ENCODE measurements around the gene PDE9A.
"Not testable (repeated sequence)": the region's sequence is repeated elsewhere in the genome, so short reads cannot be mapped to it uniquely, and the experiment has no call there.

The PDE9A gene

GRCh38 chr21:42708916-42709315 lies 55.5 kb downstream of the PDE9A start:
- not testable (repeated sequence) for H3K27me3 ChIP-seq (ENCODE audit: control insufficient read depth, insufficient read depth, low read length, poor library complexity, severe bottlenecking); H3K4me1 ChIP-seq (ENCODE audit: control insufficient read depth, insufficient read depth, low read length); H3K27ac ChIP-seq (ENCODE audit: insufficient read depth, low read depth, low read length, poor library complexity, severe bottlenecking); H3K36me3 ChIP-seq (ENCODE audit: control insufficient read depth, insufficient read depth, low read length); H3K9me3 ChIP-seq (ENCODE audit: control insufficient read depth, low read length); H3K4me3 ChIP-seq (ENCODE audit: insufficient read depth, low read depth, low read length)
- no CpG with 5 or more reads among the region's 1 CpG for WGBS, 2 experiments

- Histone ChIP-seq H3K4me1 (ENCODE audit: control insufficient read depth, insufficient read depth, low read length) (peaks cover 7% of the 10 kb centered on the region), H3K27ac (ENCODE audit: insufficient read depth, low read depth, low read length, poor library complexity, severe bottlenecking) (no peak overlapping the region), H3K4me3 (ENCODE audit: insufficient read depth, low read depth, low read length) (no peak overlapping the region), H3K27me3 (ENCODE audit: control insufficient read depth, insufficient read depth, low read length, poor library complexity, severe bottlenecking) (no peaks in the 10 kb centered on the region), H3K9me3 (ENCODE audit: control insufficient read depth, low read length) (no peaks in the 10 kb centered on the region), H3K36me3 (ENCODE audit: control insufficient read depth, insufficient read depth, low read length) (no peaks in the 10 kb centered on the region)
- WGBS, 2 experiments = 29 to 42% methylated on average over 3 to 4 of the region's 4 CpGs
Observed at GRCh38 chr21:42711667-42712066, 58.2 kb downstream of the PDE9A start.

DNA sequence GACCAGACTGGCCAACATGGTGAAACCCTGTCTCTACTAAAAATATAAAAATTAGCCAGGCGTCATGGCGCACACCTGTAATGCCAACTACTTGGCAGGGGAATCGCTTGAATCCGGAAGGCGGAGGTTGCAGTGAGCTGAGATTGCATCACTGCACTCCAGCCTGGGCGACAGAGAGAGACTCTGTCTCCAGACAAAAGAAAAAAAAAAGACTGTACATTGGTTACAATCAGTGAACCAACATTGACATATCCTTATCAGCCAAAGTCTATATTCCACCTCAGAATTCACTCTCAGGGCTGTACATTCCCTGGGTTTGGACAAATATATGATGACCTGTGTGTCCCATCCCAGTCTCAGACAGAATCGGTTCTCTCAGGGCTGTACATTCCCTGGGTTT lies 62.0 kb downstream of the PDE9A start:
- not testable (repeated sequence) for H3K36me3 ChIP-seq (ENCODE audit: control insufficient read depth, insufficient read depth, low read length); H3K4me1 ChIP-seq (ENCODE audit: control insufficient read depth, insufficient read depth, low read length); H3K27ac ChIP-seq (ENCODE audit: insufficient read depth, low read depth, low read length, poor library complexity, severe bottlenecking); H3K9me3 ChIP-seq (ENCODE audit: control insufficient read depth, low read length); H3K27me3 ChIP-seq (ENCODE audit: control insufficient read depth, insufficient read depth, low read length, poor library complexity, severe bottlenecking); H3K4me3 ChIP-seq (ENCODE audit: insufficient read depth, low read depth, low read length)
- 94 to 95% methylated on average over 7 of the region's 7 CpGs for WGBS, 2 experiments

DNA sequence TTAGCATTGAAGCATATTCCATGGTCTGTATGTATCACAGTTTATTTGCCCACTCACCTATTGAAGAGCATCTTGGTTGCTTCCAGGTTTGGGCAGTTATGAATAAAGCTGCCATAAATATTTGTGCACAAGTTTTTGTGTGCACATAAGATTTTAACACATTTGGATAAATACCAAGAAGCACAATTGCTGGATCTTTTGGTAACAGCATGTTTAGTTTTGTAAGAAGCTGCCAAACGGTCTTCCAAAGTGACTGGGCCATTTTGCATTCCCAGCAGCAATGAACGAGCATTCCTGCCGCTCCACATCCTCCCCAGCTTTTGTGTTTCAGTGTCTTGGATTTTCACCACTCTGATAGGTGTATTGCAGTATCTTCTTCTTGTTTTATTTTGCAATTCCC lies 62.7 kb downstream of the PDE9A start:
- no peak overlapping the region for H3K27ac ChIP-seq (ENCODE audit: insufficient read depth, low read depth, low read length, poor library complexity, severe bottlenecking)
- 84 to 89% methylated on average over 3 of the region's 3 CpGs for WGBS, 2 experiments

GRCh38 chr21:42720484-42720883 lies 67.1 kb downstream of the PDE9A start:
- H3K4me3 ChIP-seq (ENCODE audit: insufficient read depth, low read depth, low read length); H3K36me3 ChIP-seq (ENCODE audit: control insufficient read depth, insufficient read depth, low read length); H3K4me1 ChIP-seq (ENCODE audit: control insufficient read depth, insufficient read depth, low read length); H3K27ac ChIP-seq (ENCODE audit: insufficient read depth, low read depth, low read length, poor library complexity, severe bottlenecking); H3K9me3 ChIP-seq (ENCODE audit: control insufficient read depth, low read length); H3K27me3 ChIP-seq (ENCODE audit: control insufficient read depth, insufficient read depth, low read length, poor library complexity, severe bottlenecking): not testable (repeated sequence)
- WGBS, 2 experiments = 88 to 90% methylated on average over 12 of the region's 12 CpGs

More for the DNA sequence above, 62.7 kb downstream of the PDE9A start:
- Histone ChIP-seq H3K9me3 (ENCODE audit: control insufficient read depth, low read length) (no peaks in the 10 kb centered on the region), H3K4me3 (ENCODE audit: insufficient read depth, low read depth, low read length) (no peak overlapping the region), H3K4me1 (ENCODE audit: control insufficient read depth, insufficient read depth, low read length) (no peaks in the 10 kb centered on the region), H3K27me3 (ENCODE audit: control insufficient read depth, insufficient read depth, low read length, poor library complexity, severe bottlenecking) (no peaks in the 10 kb centered on the region), H3K36me3 (ENCODE audit: control insufficient read depth, insufficient read depth, low read length) (no peaks in the 10 kb centered on the region)

DNA sequence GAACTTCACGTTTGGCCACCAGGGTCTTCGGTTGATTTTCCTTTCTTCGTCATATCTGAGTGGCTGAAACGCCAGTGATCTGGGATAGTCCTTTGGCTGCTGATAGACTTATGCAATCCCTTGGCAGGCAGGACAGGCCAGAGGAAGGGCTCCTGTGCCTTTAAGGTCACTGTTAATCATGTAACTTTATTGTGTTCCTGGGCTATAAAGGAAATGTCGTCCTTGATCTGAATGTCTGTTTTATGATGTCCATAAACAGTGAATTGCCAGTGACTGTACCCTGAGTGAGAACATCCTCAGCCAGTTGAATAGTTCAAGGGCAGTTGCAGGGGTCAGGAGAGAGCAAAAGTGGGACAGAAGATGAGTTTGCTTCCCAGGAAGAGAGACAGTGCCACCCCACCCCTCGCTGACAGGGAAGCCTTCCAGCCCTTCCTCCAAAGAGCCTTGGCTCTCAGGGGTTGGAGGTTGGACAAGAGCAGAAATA lies 68.0 kb downstream of the PDE9A start:
- Histone ChIP-seq H3K4me3 (ENCODE audit: insufficient read depth, low read depth, low read length) (no peak overlapping the region), H3K4me1 (ENCODE audit: control insufficient read depth, insufficient read depth, low read length) (no peaks in the 10 kb centered on the region), H3K36me3 (ENCODE audit: control insufficient read depth, insufficient read depth, low read length) (no peaks in the 10 kb centered on the region), H3K27ac (ENCODE audit: insufficient read depth, low read depth, low read length, poor library complexity, severe bottlenecking) (no peak overlapping the region), H3K27me3 (ENCODE audit: control insufficient read depth, insufficient read depth, low read length, poor library complexity, severe bottlenecking) (no peaks in the 10 kb centered on the region), H3K9me3 (ENCODE audit: control insufficient read depth, low read length) (no peaks in the 10 kb centered on the region)
- WGBS, 2 experiments = 84 to 86% methylated on average over 6 of the region's 6 CpGs

DNA sequence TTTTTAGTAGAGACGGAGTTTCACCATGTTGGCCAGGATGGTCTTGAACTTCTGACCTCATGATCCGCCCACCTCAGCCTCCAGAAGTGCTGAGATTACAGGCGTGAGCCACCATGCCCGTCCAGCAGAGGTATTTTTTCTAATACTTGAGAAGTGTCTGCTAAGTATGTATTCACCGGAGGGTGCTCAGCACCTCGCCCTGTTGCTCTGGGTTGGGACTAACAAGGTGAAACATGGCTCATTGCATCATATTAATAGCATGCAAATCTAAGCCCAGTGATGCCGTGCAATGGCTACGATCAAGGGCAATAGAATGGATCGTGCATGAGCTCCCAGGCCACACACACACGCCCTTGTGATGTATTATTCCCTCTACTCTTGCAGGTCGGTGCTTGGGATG lies 68.7 kb downstream of the PDE9A start:
- Histone ChIP-seq H3K27me3 (ENCODE audit: control insufficient read depth, insufficient read depth, low read length, poor library complexity, severe bottlenecking) (no peaks in the 10 kb centered on the region), H3K4me3 (ENCODE audit: insufficient read depth, low read depth, low read length) (no peak overlapping the region), H3K9me3 (ENCODE audit: control insufficient read depth, low read length) (no peaks in the 10 kb centered on the region), H3K4me1 (ENCODE audit: control insufficient read depth, insufficient read depth, low read length) (no peaks in the 10 kb centered on the region), H3K36me3 (ENCODE audit: control insufficient read depth, insufficient read depth, low read length) (no peaks in the 10 kb centered on the region), H3K27ac (ENCODE audit: insufficient read depth, low read depth, low read length, poor library complexity, severe bottlenecking) (no peak overlapping the region)
- WGBS, 2 experiments = 93 to 95% methylated on average over 11 of the region's 11 CpGs

GRCh38 chr21:42722808-42723473 lies 69.5 kb downstream of the PDE9A start:
- Histone ChIP-seq H3K4me1 (ENCODE audit: control insufficient read depth, insufficient read depth, low read length) (no peaks in the 10 kb centered on the region), H3K36me3 (ENCODE audit: control insufficient read depth, insufficient read depth, low read length) (no peaks in the 10 kb centered on the region), H3K9me3 (ENCODE audit: control insufficient read depth, low read length) (no peaks in the 10 kb centered on the region), H3K4me3 (ENCODE audit: insufficient read depth, low read depth, low read length) (no peak overlapping the region), H3K27me3 (ENCODE audit: control insufficient read depth, insufficient read depth, low read length, poor library complexity, severe bottlenecking) (no peaks in the 10 kb centered on the region), H3K27ac (ENCODE audit: insufficient read depth, low read depth, low read length, poor library complexity, severe bottlenecking) (no peak overlapping the region)
- 92 to 94% methylated on average over 10 of the region's 10 CpGs for WGBS, 2 experiments

DNA sequence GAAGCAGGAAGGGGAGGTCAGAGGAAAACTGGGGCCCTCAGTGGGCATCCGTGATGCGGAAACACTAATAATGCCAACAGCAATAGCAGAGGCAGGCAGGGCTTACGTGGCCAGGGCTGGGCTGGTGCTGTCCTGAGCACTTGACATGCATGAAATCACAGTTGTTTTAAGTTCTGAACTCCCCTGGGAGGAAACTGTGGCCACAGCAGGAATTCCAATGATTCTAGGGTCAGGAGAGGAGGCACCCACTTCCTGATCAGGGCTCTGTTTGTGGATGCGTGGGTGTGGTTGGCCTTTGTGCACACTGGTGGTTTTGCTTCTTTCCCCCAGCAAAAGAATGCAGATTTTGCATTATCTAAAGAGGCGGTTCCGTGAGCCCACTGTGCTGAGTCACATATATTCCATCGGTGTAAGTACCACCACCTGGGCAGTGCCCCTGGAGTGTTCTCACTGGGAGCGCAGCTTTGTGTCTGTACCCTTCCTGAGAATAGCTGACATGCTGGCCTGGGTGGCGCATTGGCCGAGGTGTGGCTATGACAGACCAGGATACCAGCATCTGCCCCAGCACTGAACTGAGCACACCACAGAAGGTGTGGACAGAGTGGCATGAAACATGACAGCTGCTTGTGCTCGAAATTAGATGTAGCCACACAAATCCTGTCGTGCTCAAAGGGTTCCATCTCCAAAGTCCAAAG lies 71.0 kb downstream of the PDE9A start:
- Histone ChIP-seq H3K4me1 (ENCODE audit: control insufficient read depth, insufficient read depth, low read length) (no peaks in the 10 kb centered on the region), H3K27ac (ENCODE audit: insufficient read depth, low read depth, low read length, poor library complexity, severe bottlenecking) (no peak overlapping the region), H3K4me3 (ENCODE audit: insufficient read depth, low read depth, low read length) (no peak overlapping the region), H3K36me3 (ENCODE audit: control insufficient read depth, insufficient read depth, low read length) (no peaks in the 10 kb centered on the region), H3K9me3 (ENCODE audit: control insufficient read depth, low read length) (no peaks in the 10 kb centered on the region), H3K27me3 (ENCODE audit: control insufficient read depth, insufficient read depth, low read length, poor library complexity, severe bottlenecking) (no peaks in the 10 kb centered on the region)
- 89 to 93% methylated on average over 12 of the region's 12 CpGs for WGBS, 2 experiments

DNA sequence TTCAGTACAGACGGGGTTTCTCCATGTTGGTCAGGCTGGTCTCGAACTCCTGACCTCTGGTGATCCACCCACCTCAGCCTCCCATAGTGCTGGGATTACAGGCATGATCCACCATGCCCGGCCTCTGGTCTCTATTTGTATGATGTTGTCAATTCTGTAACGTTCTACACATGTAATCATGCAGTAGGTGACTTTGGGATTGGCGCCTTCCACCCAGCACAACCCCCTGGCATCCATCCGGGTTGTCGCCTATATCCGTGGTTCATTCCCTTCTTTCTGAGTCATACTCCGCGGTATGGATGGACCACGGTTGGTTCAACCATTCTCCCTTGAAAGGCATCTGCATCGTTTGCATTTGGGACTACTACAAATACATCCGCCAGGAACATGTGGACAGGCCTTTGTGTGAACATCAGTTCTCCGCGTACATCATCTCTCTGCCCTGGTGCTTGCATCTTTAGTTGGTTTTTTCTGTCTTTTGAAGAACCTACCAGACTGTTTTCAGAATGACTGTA lies 72.1 kb downstream of the PDE9A start:
- H3K4me3 ChIP-seq (ENCODE audit: insufficient read depth, low read depth, low read length) = no peak overlapping the region
- 94% methylated on average over 15 of the region's 15 CpGs for WGBS, 2 experiments

More for the DNA sequence above, 72.1 kb downstream of the PDE9A start:
- Histone ChIP-seq H3K9me3 (ENCODE audit: control insufficient read depth, low read length) (no peaks in the 10 kb centered on the region), H3K27ac (ENCODE audit: insufficient read depth, low read depth, low read length, poor library complexity, severe bottlenecking) (no peak overlapping the region), H3K27me3 (ENCODE audit: control insufficient read depth, insufficient read depth, low read length, poor library complexity, severe bottlenecking) (no peaks in the 10 kb centered on the region), H3K36me3 (ENCODE audit: control insufficient read depth, insufficient read depth, low read length) (no peaks in the 10 kb centered on the region), H3K4me1 (ENCODE audit: control insufficient read depth, insufficient read depth, low read length) (no peaks in the 10 kb centered on the region)
